ENCODE results near the gene DNAJC21.

GRCh38 chr5:34899066-34899465 is 30.3 kb upstream of the DNAJC21 start:
- no peak for TF ChIP-seq EZH2 (IDR thresholded peaks at IDR 0.05)
- TF ChIP-seq, protein P1, sequence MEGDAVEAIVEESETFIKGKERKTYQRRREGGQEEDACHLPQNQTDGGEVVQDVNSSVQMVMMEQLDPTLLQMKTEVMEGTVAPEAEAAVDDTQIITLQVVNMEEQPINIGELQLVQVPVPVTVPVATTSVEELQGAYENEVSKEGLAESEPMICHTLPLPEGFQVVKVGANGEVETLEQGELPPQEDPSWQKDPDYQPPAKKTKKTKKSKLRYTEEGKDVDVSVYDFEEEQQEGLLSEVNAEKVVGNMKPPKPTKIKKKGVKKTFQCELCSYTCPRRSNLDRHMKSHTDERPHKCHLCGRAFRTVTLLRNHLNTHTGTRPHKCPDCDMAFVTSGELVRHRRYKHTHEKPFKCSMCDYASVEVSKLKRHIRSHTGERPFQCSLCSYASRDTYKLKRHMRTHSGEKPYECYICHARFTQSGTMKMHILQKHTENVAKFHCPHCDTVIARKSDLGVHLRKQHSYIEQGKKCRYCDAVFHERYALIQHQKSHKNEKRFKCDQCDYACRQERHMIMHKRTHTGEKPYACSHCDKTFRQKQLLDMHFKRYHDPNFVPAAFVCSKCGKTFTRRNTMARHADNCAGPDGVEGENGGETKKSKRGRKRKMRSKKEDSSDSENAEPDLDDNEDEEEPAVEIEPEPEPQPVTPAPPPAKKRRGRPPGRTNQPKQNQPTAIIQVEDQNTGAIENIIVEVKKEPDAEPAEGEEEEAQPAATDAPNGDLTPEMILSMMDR (IDR thresholded peaks at IDR 0.05 in 2 of 3, conservative IDR thresholded peaks at IDR 0.05 in 1 of 3; ENCODE audit: borderline replicate concordance in 1 of 3, insufficient read depth in 1 of 3, low read depth in 2 of 3, low read length in 2 of 3) = no peak
